GM10248 (cell line): ENCODE measurements around the gene MED26.

Experiments used
- CTCF ChIA-PET: fragments of 300-600 bp; sonication (Branson Sonifier 250); formaldehyde crosslinking; extraction: SDS; loops from one replicate; lab custom pipeline; 2021; ENCODE audit warnings: antibody characterized with exemption; lab: Yijun Ruan, JAX
- POLR2A ChIA-PET: fragments of 350-650 bp; sonication (Branson Sonifier 250); formaldehyde crosslinking; extraction: SDS; loops from one replicate; lab custom pipeline; 2020; ENCODE audit warnings: antibody characterized with exemption; lab: Yijun Ruan, JAX
- DNase-seq: peaks from one replicate; pipeline ENCODE4 v3.0.0; 2012; ENCODE audit errors: extremely low spot score
- CTCF ChIP-seq: IDR thresholded peaks from 2 replicates; pipeline ENCODE4 v1.5.1; 2012; ENCODE audit warnings: mild to moderate bottlenecking, low read depth; ENCODE audit errors: extremely low read depth, missing control alignments, control extremely low read depth

Gene MED26

GRCh38 chr19:16620018-16620417 lies 8.0 kb downstream of the MED26 start:
- TF ChIP-seq CTCF, result no peak
- no peak for DNase-seq
- POLR2A ChIA-PET, result no interaction called here
- CTCF ChIA-PET, result no interaction called here

- ChIA-PET POLR2A (interaction anchor here (1.0 to 2.2 kb wide), 2 partner anchors 7 to 34 kb away, joined by 4 to 14 read pairs; no protein-coding TSS in a partner anchor), CTCF (interaction anchor here (1.0 to 2.4 kb wide), 2 partner anchors 19 to 28 kb away, joined by 3 to 9 read pairs; no protein-coding TSS in a partner anchor)
- TF ChIP-seq CTCF, result no peak
- no peak for DNase-seq
Measured at GRCh38 chr19:16619457-16619856, 8.5 kb downstream of the MED26 start.

- DNase-seq, result no peak
- ChIA-PET POLR2A (interaction anchor here (0.8 to 2.2 kb wide), 6 partner anchors 9 to 33 kb away, joined by 3 to 14 read pairs (median 4); partner anchors contain the start of gene MED26), CTCF (interaction anchor here (0.7 to 2.4 kb wide), 8 partner anchors 9 to 31 kb away, joined by 3 to 9 read pairs (median 4); partner anchors contain the start of gene MED26)
- no peak for TF ChIP-seq CTCF
Measured at GRCh38 chr19:16618248-16618647, 9.8 kb downstream of the MED26 start.

- DNase-seq, result no peak
- ChIA-PET POLR2A (interaction anchor here (0.7 to 1.1 kb wide), 3 partner anchors 9 to 287 kb away, joined by 3 read pairs; no protein-coding TSS in a partner anchor), CTCF (interaction anchor here (1.0 to 2.3 kb wide), 4 partner anchors 15 to 68 kb away, joined by 3 to 9 read pairs (median 4); no protein-coding TSS in a partner anchor)
- no peak for TF ChIP-seq CTCF
Measured at GRCh38 chr19:16615808-16616207, 12.2 kb downstream of the MED26 start.

GRCh38 chr19:16614941-16615340 lies 13.1 kb downstream of the MED26 start:
- no peak for TF ChIP-seq CTCF
- ChIA-PET POLR2A (no interaction called here), CTCF (interaction anchor here (0.7 to 2.3 kb wide), 3 partner anchors 10 to 67 kb away, joined by 3 to 9 read pairs (median 5); no protein-coding TSS in a partner anchor)
- DNase-seq, result no peak

- ChIA-PET CTCF (no interaction called here), POLR2A (interaction anchor here (0.8 kb wide), 1 partner anchor 11 kb away, joined by 3 read pairs; no protein-coding TSS in a partner anchor)
- no peak for DNase-seq
- no peak for TF ChIP-seq CTCF
Measured at GRCh38 chr19:16613841-16614240, 14.2 kb downstream of the MED26 start.
